Gastroesophageal sphincter (tissue), 3 donors: ENCODE measurements around the gene HSBP1L1.

ENCODE experiments used
- CTCF ChIP-seq, 4 experiments: fragments of 200-600 bp in 2 of 4; fragments of 450-650 bp in 2 of 4; sonication (generic) in 1 of 4; IDR thresholded peaks; one replicate each; pipeline ENCODE4 v1.5.1; 2017 to 2019; ENCODE audit warnings: antibody characterized with exemption in 4 of 4, mild to moderate bottlenecking in 2 of 4, moderate library complexity in 2 of 4
- POLR2AphosphoS5 ChIP-seq: sonication (generic); formaldehyde crosslinking; IDR thresholded peaks from one replicate; pipeline ENCODE4 v1.6.1; 2017; ENCODE audit warnings: antibody characterized with exemption

GRCh38 chr18:79974025-79974654, 9.7 kb downstream of the HSBP1L1 start:
- no peak for TF ChIP-seq CTCF (IDR thresholded peaks at IDR 0.05)
- no peak for TF ChIP-seq POLR2AphosphoS5
